Astrocyte (in vitro differentiated cells and primary cell): Measurements from ENCODE around the gene AMIGO3. TPM values are rescaled to one million over a fixed set of nuclear protein-coding genes. Genes with fewer than 3 reads are reported as not detected.
"Not testable (repeated sequence)": the region's sequence is repeated elsewhere in the genome, so short reads cannot be mapped to it uniquely, and the experiment has no call there.

Experiments
- DNase-seq: peaks from one replicate; pipeline ENCODE4 v3.0.0-alpha.2; 2010; ENCODE audit warnings: low read depth
- FAIRE-seq: peaks from 2 replicates; lab custom pipeline; 2011; peaks lifted over from hg19 to GRCh38; lab: Jason Lieb, UNC
- H2AFZ ChIP-seq: 2 replicates; pipeline ENCODE4 v1.6.0; 2012; ENCODE audit warnings: low read depth, low read length, inconsistent platforms
- H3K27ac ChIP-seq: 2 replicates; pipeline ENCODE4 v1.5.1; 2011; ENCODE audit warnings: low read depth, low read length, inconsistent platforms
- H3K27me3 ChIP-seq: 2 replicates; pipeline ENCODE4 v1.6.0; 2011; ENCODE audit warnings: low read length, inconsistent platforms; ENCODE audit not compliant: insufficient read depth
- H3K36me3 ChIP-seq: 2 replicates; pipeline ENCODE4 v1.5.1; 2011; ENCODE audit warnings: low read length, inconsistent platforms; ENCODE audit not compliant: insufficient read depth
- H3K4me1 ChIP-seq: 2 replicates; pipeline ENCODE4 v1.5.1; 2011; ENCODE audit warnings: low read length, inconsistent platforms; ENCODE audit not compliant: insufficient read depth
- H3K4me2 ChIP-seq: 2 replicates; pipeline ENCODE4 v1.6.0; 2012; ENCODE audit warnings: low read length, inconsistent platforms
- H3K4me3 ChIP-seq: 2 replicates; pipeline ENCODE4 v1.5.1; 2011; ENCODE audit warnings: low read depth, mild to moderate bottlenecking, low read length, inconsistent platforms; ENCODE audit not compliant: insufficient read depth
- H3K79me2 ChIP-seq: 2 replicates; pipeline ENCODE4 v1.6.0; 2012; ENCODE audit warnings: mild to moderate bottlenecking, low read length, inconsistent platforms; ENCODE audit not compliant: insufficient read depth
- H3K9ac ChIP-seq: 2 replicates; pipeline ENCODE4 v1.6.0; 2012; ENCODE audit warnings: mild to moderate bottlenecking, low read length, inconsistent platforms
- H3K9me3 ChIP-seq: 2 replicates; pipeline ENCODE4 v1.5.1; 2012; ENCODE audit warnings: low read depth, mild to moderate bottlenecking, low read length, inconsistent platforms; ENCODE audit not compliant: insufficient read depth
- H4K20me1 ChIP-seq: 2 replicates; pipeline ENCODE4 v1.6.0; 2012; ENCODE audit warnings: low read length, inconsistent platforms; ENCODE audit not compliant: insufficient read depth
- H3K27ac Mint-ChIP-seq: one replicate; pipeline ENCODE4 v1.8.0; 2021; ENCODE audit warnings: mild to moderate bottlenecking, mixed read lengths; ENCODE audit not compliant: unreplicated experiment
- H3K27me3 Mint-ChIP-seq: one replicate; pipeline ENCODE4 v1.8.0; 2021; ENCODE audit warnings: low read depth, mixed read lengths; ENCODE audit not compliant: unreplicated experiment
- H3K36me3 Mint-ChIP-seq: one replicate; pipeline ENCODE4 v1.8.0; 2021; ENCODE audit warnings: low read depth, mixed read lengths; ENCODE audit not compliant: unreplicated experiment
- H3K4me1 Mint-ChIP-seq: one replicate; pipeline ENCODE4 v1.8.0; 2021; ENCODE audit warnings: low read depth, mixed read lengths; ENCODE audit not compliant: unreplicated experiment
- H3K4me3 Mint-ChIP-seq: one replicate; pipeline ENCODE4 v1.8.0; 2021; ENCODE audit warnings: mild to moderate bottlenecking, moderate library complexity, mixed read lengths; ENCODE audit not compliant: unreplicated experiment
- H3K9me3 Mint-ChIP-seq: one replicate; pipeline ENCODE4 v1.8.0; 2021; ENCODE audit warnings: mild to moderate bottlenecking, mixed read lengths; ENCODE audit not compliant: unreplicated experiment
- CTCF ChIP-seq: IDR thresholded peaks from 2 replicates; pipeline ENCODE4 v1.5.1; 2011; ENCODE audit warnings: low read depth, mild to moderate bottlenecking, inconsistent platforms, low read length, moderate library complexity; ENCODE audit not compliant: insufficient read depth
- EZH2 ChIP-seq: IDR thresholded peaks from 2 replicates; pipeline ENCODE4 v1.6.1; 2012; ENCODE audit warnings: mild to moderate bottlenecking, low read length, inconsistent platforms; ENCODE audit not compliant: insufficient read depth
- total RNA-seq: library from RNA; stranded (reverse); gene quantifications from 2 replicates; pipeline ENCODE4 v1.2.1, GENCODE V29; 2021

The AMIGO3 gene
- total RNA-seq, 1 donor from 2014 or later, result 0.16 TPM

GRCh38 chr3:49700453-49701128 lies 18.9 kb downstream of the AMIGO3 start:
- no peak overlapping the region for H2AFZ ChIP-seq
- peaks cover 9% of the 10 kb centered on the region for H4K20me1 ChIP-seq
- H3K9ac ChIP-seq, result no peak overlapping the region
- H3K27ac ChIP-seq, result no peak overlapping the region
- H3K4me3 Mint-ChIP-seq, result no peak overlapping the region
- H3K27ac Mint-ChIP-seq, result no peak overlapping the region
- DNase-seq, result no peak
- H3K4me2 ChIP-seq, result no peak overlapping the region
- H3K27me3 Mint-ChIP-seq, result no peaks in the 10 kb centered on the region
- peaks cover 13% of the 10 kb centered on the region for H3K36me3 Mint-ChIP-seq
- no peaks in the 10 kb centered on the region for H3K27me3 ChIP-seq
- H3K4me1 ChIP-seq, result no peaks in the 10 kb centered on the region
- no peaks in the 10 kb centered on the region for H3K36me3 ChIP-seq
- FAIRE-seq, result no peak
- H3K79me2 ChIP-seq, result no peaks in the 10 kb centered on the region
- H3K4me1 Mint-ChIP-seq, result no peaks in the 10 kb centered on the region
- H3K9me3 Mint-ChIP-seq, result no peaks in the 10 kb centered on the region
- no peak for TF ChIP-seq EZH2
- TF ChIP-seq CTCF, result no peak
- H3K4me3 ChIP-seq, result no peak overlapping the region
- no peaks in the 10 kb centered on the region for H3K9me3 ChIP-seq

GRCh38 chr3:49700014-49700413 lies 19.5 kb downstream of the AMIGO3 start:
- no peak overlapping the region for H3K27ac ChIP-seq
- FAIRE-seq (no peak), DNase-seq (no peak)
- H3K9ac ChIP-seq, result no peak overlapping the region
- H3K36me3 ChIP-seq, result no peaks in the 10 kb centered on the region
- TF ChIP-seq EZH2 (no peak), CTCF (no peak)
- Mint-ChIP-seq H3K27me3 (no peaks in the 10 kb centered on the region), H3K36me3 (peaks cover 13% of the 10 kb centered on the region), H3K27ac (no peak overlapping the region), H3K4me1 (no peaks in the 10 kb centered on the region), H3K9me3 (no peaks in the 10 kb centered on the region), H3K4me3 (no peak overlapping the region)
- H3K9me3 ChIP-seq, result no peaks in the 10 kb centered on the region
- H3K4me3 ChIP-seq, result no peak overlapping the region
- H4K20me1 ChIP-seq, result peaks cover 9% of the 10 kb centered on the region
- H3K27me3 ChIP-seq, result no peaks in the 10 kb centered on the region
- H2AFZ ChIP-seq, result no peak overlapping the region
- peaks cover 2% of the 10 kb centered on the region for H3K79me2 ChIP-seq
- no peaks in the 10 kb centered on the region for H3K4me1 ChIP-seq
- no peak overlapping the region for H3K4me2 ChIP-seq

GRCh38 chr3:49699281-49699979 lies 20.1 kb downstream of the AMIGO3 start:
- no peaks in the 10 kb centered on the region for H3K36me3 ChIP-seq
- no peak overlapping the region for H3K9ac ChIP-seq
- peaks cover 8% of the 10 kb centered on the region for H3K79me2 ChIP-seq
- H3K27me3 Mint-ChIP-seq, result no peaks in the 10 kb centered on the region
- H3K27me3 ChIP-seq, result no peaks in the 10 kb centered on the region
- no peaks in the 10 kb centered on the region for H3K4me1 Mint-ChIP-seq
- H3K4me1 ChIP-seq, result no peaks in the 10 kb centered on the region
- no peak overlapping the region for H3K4me3 ChIP-seq
- H3K27ac ChIP-seq, result no peak overlapping the region
- H4K20me1 ChIP-seq, result peaks cover 11% of the 10 kb centered on the region
- peaks cover 13% of the 10 kb centered on the region for H3K36me3 Mint-ChIP-seq
- no peaks in the 10 kb centered on the region for H3K9me3 ChIP-seq
- no peak overlapping the region for H3K27ac Mint-ChIP-seq
- FAIRE-seq, result no peak
- H3K4me3 Mint-ChIP-seq, result no peak overlapping the region
- H3K4me2 ChIP-seq, result no peak overlapping the region
- no peak for DNase-seq
- H2AFZ ChIP-seq, result no peak overlapping the region
- TF ChIP-seq CTCF, result no peak
- no peak for TF ChIP-seq EZH2
- H3K9me3 Mint-ChIP-seq, result no peaks in the 10 kb centered on the region

GRCh38 chr3:49695350-49696015 lies 24.0 kb downstream of the AMIGO3 start:
- H3K9me3 Mint-ChIP-seq, DNase-seq, H3K27ac ChIP-seq, H3K4me1 Mint-ChIP-seq, H3K4me2 ChIP-seq, H3K36me3 ChIP-seq, H3K4me1 ChIP-seq, H3K36me3 Mint-ChIP-seq, H2AFZ ChIP-seq, H3K4me3 ChIP-seq, H3K27me3 ChIP-seq, FAIRE-seq, H3K4me3 Mint-ChIP-seq, H4K20me1 ChIP-seq, H3K9me3 ChIP-seq, H3K9ac ChIP-seq, H3K27ac Mint-ChIP-seq, H3K27me3 Mint-ChIP-seq: not testable (repeated sequence)
- H3K79me2 ChIP-seq, result peaks cover 25% of the 10 kb centered on the region
